HEK293 (cell line): ENCODE measurements around the gene AK5.

ENCODE experiments used
- CTCF ChIA-PET: fragments of 350-600 bp; formaldehyde crosslinking; extraction: SDS; loops from one replicate; lab custom pipeline; 2021; ENCODE audit warnings: antibody characterized with exemption; lab: Yijun Ruan, JAX
- POLR2A ChIA-PET: fragments of 300-600 bp; formaldehyde crosslinking; extraction: SDS; loops from one replicate; lab custom pipeline; 2020; ENCODE audit warnings: antibody characterized with exemption, inconsistent platforms; lab: Yijun Ruan, JAX
- H3K27ac ChIP-seq: fragments of 200-500 bp; sonication (Bioruptor generic); 2 replicates; pipeline ENCODE4 v1.5.1; 2014; ENCODE audit warnings: low read depth, low read length, control low read depth, inconsistent platforms; ENCODE audit errors: extremely low read depth
- H3K36me3 ChIP-seq, 2 experiments: fragments of 200-500 bp in 1 of 2; sonication (Bioruptor generic) in 1 of 2; 1 replicate in 1 of 2; 2 replicates in 1 of 2; pipeline ENCODE4 v1.5.1; 2014 to 2017; ENCODE audit warnings: inconsistent platforms in 2 of 2, low read length in 2 of 2; ENCODE audit not compliant: control insufficient read depth in 2 of 2, insufficient read depth in 1 of 2
- H3K4me1 ChIP-seq: fragments of 200-500 bp; sonication (Bioruptor generic); 2 replicates; pipeline ENCODE4 v1.5.1; 2014; ENCODE audit warnings: mild to moderate bottlenecking, low read length, inconsistent platforms; ENCODE audit not compliant: control insufficient read depth, insufficient read depth
- H3K4me3 ChIP-seq: 2 replicates; pipeline ENCODE4 v1.5.1; 2011; ENCODE audit warnings: low read depth, mild to moderate bottlenecking, control low read depth, low read length, moderate library complexity
- H3K9me3 ChIP-seq: fragments of 200-500 bp; sonication (Bioruptor generic); 2 replicates; pipeline ENCODE4 v1.5.1; 2014; ENCODE audit warnings: low read depth, low read length, inconsistent platforms; ENCODE audit not compliant: control insufficient read depth, insufficient read depth
- BCL11A ChIP-seq: fragments of 450-650 bp; formaldehyde crosslinking; IDR thresholded peaks from 2 replicates; pipeline ENCODE4 v1.5.1; 2016; ENCODE audit warnings: low read depth, missing biosample characterization, missing genetic modification characterization
- GLI4 ChIP-seq: fragments of 450-650 bp; formaldehyde crosslinking; IDR thresholded peaks from 2 replicates; pipeline ENCODE4 v1.5.1; 2016; ENCODE audit warnings: missing biosample characterization, missing genetic modification characterization
- REPIN1 ChIP-seq: fragments of 450-650 bp; formaldehyde crosslinking; IDR thresholded peaks from 2 replicates; pipeline ENCODE4 v1.5.1; 2017; ENCODE audit warnings: missing biosample characterization, missing genetic modification characterization, low read depth
- ZIC2 ChIP-seq: fragments of 450-650 bp; formaldehyde crosslinking; IDR thresholded peaks from 2 replicates; pipeline ENCODE4 v1.5.1; 2016; ENCODE audit warnings: missing biosample characterization, missing genetic modification characterization
- ZNF138 ChIP-seq: fragments of 450-650 bp; formaldehyde crosslinking; IDR thresholded peaks from 2 replicates; pipeline ENCODE4 v1.5.1; 2016; ENCODE audit warnings: missing biosample characterization, missing genetic modification characterization, borderline replicate concordance
- ZNF146 ChIP-seq: fragments of 450-650 bp; formaldehyde crosslinking; IDR thresholded peaks from 2 replicates; pipeline ENCODE4 v1.5.1; 2016; ENCODE audit warnings: missing biosample characterization, missing genetic modification characterization
- ZNF157 ChIP-seq: fragments of 450-650 bp; formaldehyde crosslinking; IDR thresholded peaks from 2 replicates; pipeline ENCODE4 v1.5.1; 2016; ENCODE audit warnings: missing biosample characterization, missing genetic modification characterization
- ZNF24 ChIP-seq: fragments of 450-650 bp; formaldehyde crosslinking; IDR thresholded peaks from 2 replicates; pipeline ENCODE4 v1.5.1; 2016; ENCODE audit warnings: missing biosample characterization, missing genetic modification characterization
- ZNF248 ChIP-seq: fragments of 450-650 bp; formaldehyde crosslinking; IDR thresholded peaks from 2 replicates; pipeline ENCODE4 v1.5.1; 2017; ENCODE audit warnings: missing biosample characterization, missing genetic modification characterization
- ZNF366 ChIP-seq: fragments of 450-650 bp; formaldehyde crosslinking; conservative IDR thresholded peaks from 2 replicates; pipeline ENCODE4 v1.5.1; 2016; ENCODE audit warnings: missing biosample characterization, missing genetic modification characterization
- ZNF37A ChIP-seq: fragments of 450-650 bp; IDR thresholded peaks from 2 replicates; pipeline ENCODE4 v1.5.1; 2018; ENCODE audit warnings: missing biosample characterization, missing genetic modification characterization
- ZNF544 ChIP-seq: fragments of 450-650 bp; formaldehyde crosslinking; IDR thresholded peaks from 2 replicates; pipeline ENCODE4 v1.5.0; 2017; ENCODE audit warnings: missing biosample characterization, missing genetic modification characterization
- ZNF555 ChIP-seq: fragments of 450-650 bp; formaldehyde crosslinking; conservative IDR thresholded peaks from 2 replicates; pipeline ENCODE4 v1.5.1; 2017; ENCODE audit warnings: missing biosample characterization, mild to moderate bottlenecking, missing genetic modification characterization, inconsistent platforms
- ZNF561 ChIP-seq: fragments of 450-650 bp; IDR thresholded peaks from 2 replicates; pipeline ENCODE4 v1.5.1; 2018; ENCODE audit warnings: missing biosample characterization, missing genetic modification characterization, borderline replicate concordance
- ZNF623 ChIP-seq: fragments of 450-650 bp; formaldehyde crosslinking; IDR thresholded peaks from 2 replicates; pipeline ENCODE4 v1.5.1; 2016; ENCODE audit warnings: missing biosample characterization, missing genetic modification characterization
- ZNF658 ChIP-seq: fragments of 450-650 bp; formaldehyde crosslinking; IDR thresholded peaks from 2 replicates; pipeline ENCODE4; 2016; ENCODE audit warnings: missing biosample characterization, missing genetic modification characterization
- ZNF701 ChIP-seq: fragments of 450-650 bp; formaldehyde crosslinking; IDR thresholded peaks from 2 replicates; pipeline ENCODE4 v1.5.1; 2016; ENCODE audit warnings: missing biosample characterization, missing genetic modification characterization
- ZNF830 ChIP-seq: fragments of 450-650 bp; IDR thresholded peaks from 2 replicates; pipeline ENCODE4 v1.5.0; 2018; ENCODE audit warnings: missing biosample characterization, missing genetic modification characterization, low read depth, mild to moderate bottlenecking, moderate library complexity
- ZSCAN16 ChIP-seq: fragments of 450-650 bp; formaldehyde crosslinking; IDR thresholded peaks from 2 replicates; pipeline ENCODE4 v1.5.1; 2016; ENCODE audit warnings: missing biosample characterization, missing genetic modification characterization
- TF ChIP-seq, protein P1 (sequence below): fragments of 450-650 bp; formaldehyde crosslinking; IDR thresholded peaks from 2 replicates; pipeline ENCODE4 v1.5.1; 2017; ENCODE audit warnings: missing biosample characterization, missing genetic modification characterization
- TF ChIP-seq, protein P2 (sequence below): fragments of 450-650 bp; formaldehyde crosslinking; IDR thresholded peaks from 2 replicates; pipeline ENCODE4 v1.5.1; 2016; ENCODE audit warnings: missing biosample characterization, missing genetic modification characterization
- TF ChIP-seq, protein P3 (sequence below): fragments of 450-650 bp; formaldehyde crosslinking; IDR thresholded peaks from 2 replicates; pipeline ENCODE4 v1.5.1; 2016; ENCODE audit warnings: missing biosample characterization, missing genetic modification characterization
- TF ChIP-seq, protein P4 (sequence below): fragments of 450-650 bp; formaldehyde crosslinking; IDR thresholded peaks from 2 replicates; pipeline ENCODE4 v1.5.1; 2016; ENCODE audit warnings: missing biosample characterization, missing genetic modification characterization
- TF ChIP-seq, protein P5 (sequence below): fragments of 450-650 bp; formaldehyde crosslinking; IDR thresholded peaks from 2 replicates; pipeline ENCODE4 v1.5.1; 2017; ENCODE audit warnings: missing biosample characterization, mild to moderate bottlenecking, missing genetic modification characterization, moderate library complexity

The AK5 gene

DNA sequence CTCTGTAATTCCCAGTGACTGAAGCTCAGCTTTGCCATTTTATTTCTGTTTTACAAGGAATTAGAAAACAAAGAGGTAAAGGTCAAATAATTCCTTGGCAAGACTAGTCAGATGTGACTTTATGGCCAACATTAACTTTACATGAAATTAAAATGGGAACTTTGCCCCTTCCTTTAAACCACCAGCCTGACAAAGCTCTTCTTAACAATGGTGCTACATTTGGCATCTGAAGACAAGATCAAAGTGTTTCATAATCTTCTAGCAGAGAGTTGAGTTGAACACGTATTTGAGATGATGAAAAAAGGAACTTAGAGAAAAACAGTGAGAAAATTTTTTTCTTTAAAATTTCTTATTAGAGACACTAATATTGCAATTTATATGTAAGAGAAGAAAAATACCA lies 193.8 kb downstream of the AK5 start:
- Histone ChIP-seq H3K9me3 (no peaks in the 10 kb centered on the region), H3K4me1 (no peaks in the 10 kb centered on the region), H3K36me3 (no peaks in the 10 kb centered on the region), H3K4me3 (no peak overlapping the region), H3K27ac (no peak overlapping the region)
- POLR2A ChIA-PET: no interaction called here
- TF ChIP-seq ZNF830 (tag by site-specific recombination): no peak
- no peak for TF ChIP-seq GLI4 (tag by site-specific recombination)
- no peak for TF ChIP-seq ZNF146 (tag by site-specific recombination)
- TF ChIP-seq, protein P1, sequence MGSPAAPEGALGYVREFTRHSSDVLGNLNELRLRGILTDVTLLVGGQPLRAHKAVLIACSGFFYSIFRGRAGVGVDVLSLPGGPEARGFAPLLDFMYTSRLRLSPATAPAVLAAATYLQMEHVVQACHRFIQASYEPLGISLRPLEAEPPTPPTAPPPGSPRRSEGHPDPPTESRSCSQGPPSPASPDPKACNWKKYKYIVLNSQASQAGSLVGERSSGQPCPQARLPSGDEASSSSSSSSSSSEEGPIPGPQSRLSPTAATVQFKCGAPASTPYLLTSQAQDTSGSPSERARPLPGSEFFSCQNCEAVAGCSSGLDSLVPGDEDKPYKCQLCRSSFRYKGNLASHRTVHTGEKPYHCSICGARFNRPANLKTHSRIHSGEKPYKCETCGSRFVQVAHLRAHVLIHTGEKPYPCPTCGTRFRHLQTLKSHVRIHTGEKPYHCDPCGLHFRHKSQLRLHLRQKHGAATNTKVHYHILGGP (tag by site-specific recombination): no peak
- no peak for TF ChIP-seq ZNF544
- no peak for TF ChIP-seq ZNF248 (tag by site-specific recombination)
- TF ChIP-seq ZNF366 (tag by site-specific recombination): no peak
- TF ChIP-seq ZNF555 (tag by site-specific recombination): no peak
- TF ChIP-seq BCL11A (tag by site-specific recombination): no peak
- TF ChIP-seq ZNF701 (tag by site-specific recombination): no peak
- no peak for TF ChIP-seq ZIC2
- no peak for TF ChIP-seq ZNF658 (tag by site-specific recombination)
- TF ChIP-seq, protein P2, sequence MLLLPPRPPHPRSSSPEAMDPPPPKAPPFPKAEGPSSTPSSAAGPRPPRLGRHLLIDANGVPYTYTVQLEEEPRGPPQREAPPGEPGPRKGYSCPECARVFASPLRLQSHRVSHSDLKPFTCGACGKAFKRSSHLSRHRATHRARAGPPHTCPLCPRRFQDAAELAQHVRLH (tag by site-specific recombination): no peak
- TF ChIP-seq, protein P3, sequence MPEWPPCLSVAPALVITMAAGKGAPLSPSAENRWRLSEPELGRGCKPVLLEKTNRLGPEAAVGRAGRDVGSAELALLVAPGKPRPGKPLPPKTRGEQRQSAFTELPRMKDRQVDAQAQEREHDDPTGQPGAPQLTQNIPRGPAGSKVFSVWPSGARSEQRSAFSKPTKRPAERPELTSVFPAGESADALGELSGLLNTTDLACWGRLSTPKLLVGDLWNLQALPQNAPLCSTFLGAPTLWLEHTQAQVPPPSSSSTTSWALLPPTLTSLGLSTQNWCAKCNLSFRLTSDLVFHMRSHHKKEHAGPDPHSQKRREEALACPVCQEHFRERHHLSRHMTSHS (tag by site-specific recombination): no peak
- no peak for TF ChIP-seq ZNF561
- TF ChIP-seq ZNF138 (tag by site-specific recombination): no peak
- TF ChIP-seq ZSCAN16: no peak
- CTCF ChIA-PET: no interaction called here

DNA sequence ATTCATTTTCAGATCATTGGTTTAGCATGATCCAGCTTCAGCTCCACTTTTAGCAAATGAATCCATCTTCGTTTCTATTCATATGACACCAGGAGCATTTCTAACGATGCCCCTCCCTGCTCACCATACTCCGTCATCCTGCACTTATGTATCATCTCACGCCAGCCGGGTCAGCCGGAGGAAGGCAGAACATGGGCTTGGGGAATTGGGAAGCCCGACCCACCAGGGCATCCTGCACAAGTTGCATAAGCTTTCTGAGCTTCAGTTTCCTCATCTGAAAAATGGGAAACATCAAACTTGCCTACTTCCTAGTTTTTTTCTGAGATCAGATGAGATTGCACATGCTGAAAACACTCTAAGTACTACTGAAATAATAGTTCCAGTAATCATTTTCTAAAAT lies 194.7 kb downstream of the AK5 start:
- Histone ChIP-seq H3K4me3 (no peak overlapping the region), H3K36me3 (no peaks in the 10 kb centered on the region), H3K9me3 (no peaks in the 10 kb centered on the region), H3K4me1 (no peaks in the 10 kb centered on the region), H3K27ac (no peak overlapping the region)
- ChIA-PET POLR2A (no interaction called here), CTCF (no interaction called here)
- TF ChIP-seq, protein P4, sequence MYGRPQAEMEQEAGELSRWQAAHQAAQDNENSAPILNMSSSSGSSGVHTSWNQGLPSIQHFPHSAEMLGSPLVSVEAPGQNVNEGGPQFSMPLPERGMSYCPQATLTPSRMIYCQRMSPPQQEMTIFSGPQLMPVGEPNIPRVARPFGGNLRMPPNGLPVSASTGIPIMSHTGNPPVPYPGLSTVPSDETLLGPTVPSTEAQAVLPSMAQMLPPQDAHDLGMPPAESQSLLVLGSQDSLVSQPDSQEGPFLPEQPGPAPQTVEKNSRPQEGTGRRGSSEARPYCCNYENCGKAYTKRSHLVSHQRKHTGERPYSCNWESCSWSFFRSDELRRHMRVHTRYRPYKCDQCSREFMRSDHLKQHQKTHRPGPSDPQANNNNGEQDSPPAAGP: no peak
- TF ChIP-seq ZNF157 (tag by site-specific recombination): no peak
- no peak for TF ChIP-seq ZNF37A (tag by site-specific recombination)
- TF ChIP-seq, protein P5, sequence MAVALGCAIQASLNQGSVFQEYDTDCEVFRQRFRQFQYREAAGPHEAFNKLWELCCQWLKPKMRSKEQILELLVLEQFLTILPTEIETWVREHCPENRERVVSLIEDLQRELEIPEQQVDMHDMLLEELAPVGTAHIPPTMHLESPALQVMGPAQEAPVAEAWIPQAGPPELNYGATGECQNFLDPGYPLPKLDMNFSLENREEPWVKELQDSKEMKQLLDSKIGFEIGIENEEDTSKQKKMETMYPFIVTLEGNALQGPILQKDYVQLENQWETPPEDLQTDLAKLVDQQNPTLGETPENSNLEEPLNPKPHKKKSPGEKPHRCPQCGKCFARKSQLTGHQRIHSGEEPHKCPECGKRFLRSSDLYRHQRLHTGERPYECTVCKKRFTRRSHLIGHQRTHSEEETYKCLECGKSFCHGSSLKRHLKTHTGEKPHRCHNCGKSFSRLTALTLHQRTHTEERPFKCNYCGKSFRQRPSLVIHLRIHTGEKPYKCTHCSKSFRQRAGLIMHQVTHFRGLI: no peak
- TF ChIP-seq ZNF623 (tag by site-specific recombination): no peak
- TF ChIP-seq ZNF24: no peak
- TF ChIP-seq REPIN1 (tag by site-specific recombination): no peak
- TF ChIP-seq, protein P1 (tag by site-specific recombination): no peak
